T47D (cell line): Measurements from ENCODE around the gene ADAMTS8.

Experiments
- DNase-seq, 2 experiments: peaks; one replicate each; pipeline versions ENCODE4 v3.0.0 to v3.0.0-alpha.2; 2011 to 2012; ENCODE audit warnings: low read depth in 1 of 2, low spot score in 1 of 2
- JUND ChIP-seq: IDR thresholded peaks from 2 replicates; pipeline ENCODE4 v1.6.1; 2012; ENCODE audit warnings: low read depth
- in situ Hi-C: cut with HindIII; loops from 2 replicates; pipeline ENCODE4 v1.10.0; 2016; ENCODE audit warnings: low sequenced_read_pairs, low pct_unique_long_range_greater_than_20kb

The ADAMTS8 gene

GRCh38 chr11:130421199-130421585 lies 7.2 kb downstream of the ADAMTS8 start:
- DNase-seq = no peak
- in situ Hi-C loops = no loop called here
- no peak for TF ChIP-seq JUND

GRCh38 chr11:130420478-130421198 lies 7.8 kb downstream of the ADAMTS8 start:
- no peak for TF ChIP-seq JUND
- no peak for DNase-seq
- in situ Hi-C loops = no loop called here

- no peak for DNase-seq
- no peak for TF ChIP-seq JUND
- in situ Hi-C loops = no loop called here
Observed at GRCh38 chr11:130418756-130419155, 9.7 kb downstream of the ADAMTS8 start.

- no peak for DNase-seq
- in situ Hi-C loops = no loop called here
- no peak for TF ChIP-seq JUND
Observed at GRCh38 chr11:130418210-130418609, 10.2 kb downstream of the ADAMTS8 start.

- in situ Hi-C loops = no loop called here
- TF ChIP-seq JUND = no peak
- DNase-seq = no peak
Observed at GRCh38 chr11:130416906-130417305, 11.5 kb downstream of the ADAMTS8 start.

- in situ Hi-C loops = no loop called here
- DNase-seq = no peak
- no peak for TF ChIP-seq JUND
Observed at GRCh38 chr11:130416530-130416882, 11.9 kb downstream of the ADAMTS8 start.

GRCh38 chr11:130415731-130416529 lies 12.5 kb downstream of the ADAMTS8 start:
- TF ChIP-seq JUND = no peak
- no peak for DNase-seq

GRCh38 chr11:130414107-130415080 lies 14.0 kb downstream of the ADAMTS8 start:
- in situ Hi-C loops = no loop called here
- TF ChIP-seq JUND = no peak
- no peak for DNase-seq

More at GRCh38 chr11:130415731-130416529, 12.5 kb downstream of the ADAMTS8 start:
- in situ Hi-C loops = no loop called here

- DNase-seq = no peak
- in situ Hi-C loops = no loop called here
- no peak for TF ChIP-seq JUND
Observed at GRCh38 chr11:130413405-130414106, 14.9 kb downstream of the ADAMTS8 start.

- no peak for TF ChIP-seq JUND
- in situ Hi-C loops = no loop called here
- DNase-seq = no peak
Observed at GRCh38 chr11:130411223-130411622, 17.2 kb downstream of the ADAMTS8 start.

- TF ChIP-seq JUND = no peak
- in situ Hi-C loops = no loop called here
- no peak for DNase-seq
Observed at GRCh38 chr11:130409594-130410388, 18.6 kb downstream of the ADAMTS8 start.

- DNase-seq = no peak
- in situ Hi-C loops = no loop called here
- TF ChIP-seq JUND = no peak
Observed at GRCh38 chr11:130408901-130409300, 19.5 kb downstream of the ADAMTS8 start.
